Measurements from ENCODE around the gene DIP2B. TPM values are rescaled to one million over a fixed set of nuclear protein-coding genes. Genes with fewer than 3 reads are reported as not detected.

DIP2B gene
- total and polyA plus RNA-seq, 2 of the 13 experiments (the other 11 are each of a cell fraction or from before 2014, with no cell fraction given): 32.1 to 35.8 TPM

DNA sequence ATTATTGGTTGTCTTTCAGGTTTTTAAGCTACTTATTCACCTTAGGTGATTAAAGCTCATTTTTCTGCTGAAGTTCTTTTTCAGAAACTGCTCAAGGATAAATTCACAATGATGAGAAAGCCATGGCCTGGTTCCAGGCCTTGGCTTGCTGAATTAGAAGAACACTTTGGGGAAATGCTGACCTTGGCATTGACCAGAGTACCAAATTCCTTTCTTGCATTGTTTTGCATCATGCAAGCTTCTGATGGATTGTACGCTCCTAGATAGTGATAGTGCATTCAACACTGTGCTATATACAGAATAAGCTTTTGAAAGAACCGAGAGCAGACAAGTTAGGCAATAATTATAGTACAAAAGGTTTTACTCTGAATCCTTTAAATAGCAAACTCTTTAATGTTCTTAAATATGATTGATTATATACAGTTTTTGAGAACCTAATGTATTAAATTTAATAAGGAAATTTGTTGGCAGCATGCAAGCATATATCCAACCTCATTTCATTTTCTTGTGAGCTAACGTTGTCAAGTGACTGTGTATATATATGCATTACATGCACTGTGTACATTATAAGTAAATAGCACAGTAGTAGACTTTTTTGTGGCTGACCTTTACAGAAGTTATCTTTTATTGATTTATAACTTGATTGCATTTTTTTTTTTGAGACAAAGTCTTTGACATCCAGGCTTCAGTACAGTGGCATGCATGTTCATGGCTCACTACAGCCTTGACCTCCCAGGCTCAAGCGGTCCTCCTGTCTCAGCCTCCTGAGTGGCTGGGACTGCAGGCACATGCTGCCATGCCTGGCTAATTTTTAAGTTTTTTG is 99.2 kb downstream of the DIP2B start (continued):
- TF ChIP-seq, protein P1, sequence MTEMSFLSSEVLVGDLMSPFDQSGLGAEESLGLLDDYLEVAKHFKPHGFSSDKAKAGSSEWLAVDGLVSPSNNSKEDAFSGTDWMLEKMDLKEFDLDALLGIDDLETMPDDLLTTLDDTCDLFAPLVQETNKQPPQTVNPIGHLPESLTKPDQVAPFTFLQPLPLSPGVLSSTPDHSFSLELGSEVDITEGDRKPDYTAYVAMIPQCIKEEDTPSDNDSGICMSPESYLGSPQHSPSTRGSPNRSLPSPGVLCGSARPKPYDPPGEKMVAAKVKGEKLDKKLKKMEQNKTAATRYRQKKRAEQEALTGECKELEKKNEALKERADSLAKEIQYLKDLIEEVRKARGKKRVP (CRISPR knock-in tag; IDR thresholded peaks at IDR 0.05): peak in 1 of 2 experiments; percentile 95; a peak in 2 of 4 replicates
- TF ChIP-seq MAFF (IDR thresholded peaks at IDR 0.05; ENCODE audit: low read depth, low read length): 0 out of 2 replicates have a peak, but pooled peaks have one; percentile 33
- TF ChIP-seq SP2 (CRISPR knock-in tag; IDR thresholded peaks at IDR 0.05): no peak
- TF ChIP-seq CEBPB (IDR thresholded peaks at IDR 0.05; ENCODE audit: borderline replicate concordance, low read depth, low read length): peak; percentile 65; the same call in 1 of the 2 replicates
- peak; percentile 58 for TF ChIP-seq MAFK (conservative IDR thresholded peaks at IDR 0.05 in 1 of 2, IDR thresholded peaks at IDR 0.05 in 1 of 2; ENCODE audit: low read length in 2 of 2)
- TF ChIP-seq RBFOX2 (IDR thresholded peaks at IDR 0.05; ENCODE audit: low read depth, low read length): no peak
- TF ChIP-seq, protein P2, sequence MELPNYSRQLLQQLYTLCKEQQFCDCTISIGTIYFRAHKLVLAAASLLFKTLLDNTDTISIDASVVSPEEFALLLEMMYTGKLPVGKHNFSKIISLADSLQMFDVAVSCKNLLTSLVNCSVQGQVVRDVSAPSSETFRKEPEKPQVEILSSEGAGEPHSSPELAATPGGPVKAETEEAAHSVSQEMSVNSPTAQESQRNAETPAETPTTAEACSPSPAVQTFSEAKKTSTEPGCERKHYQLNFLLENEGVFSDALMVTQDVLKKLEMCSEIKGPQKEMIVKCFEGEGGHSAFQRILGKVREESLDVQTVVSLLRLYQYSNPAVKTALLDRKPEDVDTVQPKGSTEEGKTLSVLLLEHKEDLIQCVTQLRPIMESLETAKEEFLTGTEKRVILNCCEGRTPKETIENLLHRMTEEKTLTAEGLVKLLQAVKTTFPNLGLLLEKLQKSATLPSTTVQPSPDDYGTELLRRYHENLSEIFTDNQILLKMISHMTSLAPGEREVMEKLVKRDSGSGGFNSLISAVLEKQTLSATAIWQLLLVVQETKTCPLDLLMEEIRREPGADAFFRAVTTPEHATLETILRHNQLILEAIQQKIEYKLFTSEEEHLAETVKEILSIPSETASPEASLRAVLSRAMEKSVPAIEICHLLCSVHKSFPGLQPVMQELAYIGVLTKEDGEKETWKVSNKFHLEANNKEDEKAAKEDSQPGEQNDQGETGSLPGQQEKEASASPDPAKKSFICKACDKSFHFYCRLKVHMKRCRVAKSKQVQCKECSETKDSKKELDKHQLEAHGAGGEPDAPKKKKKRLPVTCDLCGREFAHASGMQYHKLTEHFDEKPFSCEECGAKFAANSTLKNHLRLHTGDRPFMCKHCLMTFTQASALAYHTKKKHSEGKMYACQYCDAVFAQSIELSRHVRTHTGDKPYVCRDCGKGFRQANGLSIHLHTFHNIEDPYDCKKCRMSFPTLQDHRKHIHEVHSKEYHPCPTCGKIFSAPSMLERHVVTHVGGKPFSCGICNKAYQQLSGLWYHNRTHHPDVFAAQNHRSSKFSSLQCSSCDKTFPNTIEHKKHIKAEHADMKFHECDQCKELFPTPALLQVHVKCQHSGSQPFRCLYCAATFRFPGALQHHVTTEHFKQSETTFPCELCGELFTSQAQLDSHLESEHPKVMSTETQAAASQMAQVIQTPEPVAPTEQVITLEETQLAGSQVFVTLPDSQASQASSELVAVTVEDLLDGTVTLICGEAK (IDR thresholded peaks at IDR 0.05): no peak
- TF ChIP-seq, protein P2 (CRISPR knock-in tag; IDR thresholded peaks at IDR 0.05): no peak
